ENCODE data around the gene RNF169. TPM values are rescaled to one million over a fixed set of nuclear protein-coding genes. Genes with fewer than 3 reads are reported as not detected.

The RNF169 gene
- total and polyA plus RNA-seq, 2 of the 13 experiments (the other 11 are each of a cell fraction or from before 2014, with no cell fraction given) = 5.3 to 14.2 TPM

GRCh38 chr11:74699615-74700396 lies 48.8 kb upstream of the RNF169 start:
- H2AFZ ChIP-seq (ENCODE audit: low read length) = no peak overlapping the region
- no peak overlapping the region for H3K9ac ChIP-seq (ENCODE audit: insufficient read depth, low read depth, low read length)
- ATAC-seq = no peak
- no peak overlapping the region for H3K4me3 ChIP-seq (replicated peaks in 1 of 3; ENCODE audit: insufficient read depth in 1 of 3, low read depth in 2 of 3, low read length in 3 of 3)
- POLR2A ChIA-PET = no interaction called here
- H3K79me2 ChIP-seq (ENCODE audit: insufficient read depth, low read length) = no peaks in the 10 kb centered on the region
- FAIRE-seq = no peak
- no peak overlapping the region for H3K27ac ChIP-seq (ENCODE audit: extremely low read length, insufficient read depth, low read length)
- no peak for DNase-seq (ENCODE audit: low spot score)
- peaks cover 2 to 22% of the 10 kb centered on the region in 2 experiments; a peak in 3 of 5 replicates for H3K27me3 ChIP-seq (ENCODE audit: control insufficient read depth in 1 of 2, insufficient read depth in 2 of 2, low read length in 2 of 2)
- in situ Hi-C loops (cut with HindIII; ENCODE audit: extremely low pct_ligation_motif_present, low pct_unique_long_range_greater_than_20kb) (loop anchor here (5.0 kb wide), 2 partner anchors 37 to 172 kb away; no protein-coding TSS in a partner anchor), intact Hi-C loops (cut with micrococcal nuclease; ENCODE audit: unreplicated experiment) (no loop called here)
- no peaks in the 10 kb centered on the region; the same call in 1 of the 2 replicates for H4K20me1 ChIP-seq (ENCODE audit: insufficient read depth, low read length)
- no peaks in the 10 kb centered on the region for H3K9me3 ChIP-seq (ENCODE audit: low read length)
- no peaks in the 10 kb centered on the region for H3K36me3 ChIP-seq (replicated peaks in 1 of 2; ENCODE audit: control insufficient read depth in 1 of 2, insufficient read depth in 2 of 2, low read length in 2 of 2)
- TF ChIP-seq GPBP1L1 (CRISPR knock-in tag; IDR thresholded peaks at IDR 0.05) (no peak), NR0B2 (CRISPR knock-in tag; IDR thresholded peaks at IDR 0.05) (no peak), ZNF629 (CRISPR knock-in tag; conservative IDR thresholded peaks at IDR 0.05) (peak; percentile 64)
- CTCF ChIA-PET (ENCODE audit: low intra/inter-chr PET ratio, low total read pairs) = interaction anchor here (3.1 to 3.6 kb wide), 2 partner anchors 27 to 40 kb away, joined by 24 to 47 read pairs; no protein-coding TSS in a partner anchor
- peaks cover 18% of the 10 kb centered on the region for H3K4me1 ChIP-seq (ENCODE audit: insufficient read depth, low read length)
- WGBS (ENCODE audit: low lambda C conversion rate) = 29% methylated on average over 7 of the region's 9 CpGs
- no peak overlapping the region for H3K4me2 ChIP-seq (ENCODE audit: low read depth, low read length)
- no TSS peak for BruUV-seq (replicated peaks)

DNA sequence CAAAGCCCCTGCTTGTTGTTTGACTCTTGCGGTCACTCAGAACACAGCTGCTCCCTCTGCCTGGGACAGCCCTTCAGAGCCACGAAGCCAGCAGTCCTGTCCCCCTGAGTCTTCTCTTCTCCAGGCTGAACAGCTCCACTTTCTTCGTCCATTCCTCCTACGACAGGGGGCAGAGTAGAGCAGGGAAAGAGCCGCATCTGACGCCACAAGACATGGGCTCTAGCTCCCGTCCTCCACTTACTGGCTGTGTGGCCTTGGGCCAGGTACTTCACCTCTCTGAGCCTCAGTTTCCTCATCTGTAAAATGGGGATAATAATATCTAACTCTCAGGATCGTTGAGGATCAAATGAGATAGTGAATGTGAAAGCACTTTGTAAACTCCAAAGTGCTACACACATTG lies 47.3 kb upstream of the RNF169 start:
- H3K4me1 ChIP-seq (ENCODE audit: insufficient read depth, low read length) = peaks cover 17% of the 10 kb centered on the region
- H3K36me3 ChIP-seq (replicated peaks in 1 of 2; ENCODE audit: control insufficient read depth in 1 of 2, insufficient read depth in 2 of 2, low read length in 2 of 2) = no peaks in the 10 kb centered on the region
- BruUV-seq (replicated peaks) = no TSS peak
- no peak overlapping the region for H3K9ac ChIP-seq (ENCODE audit: insufficient read depth, low read depth, low read length)
- CTCF ChIA-PET (ENCODE audit: low intra/inter-chr PET ratio, low total read pairs) = interaction anchor here (1.7 to 3.6 kb wide), 3 partner anchors 25 to 169 kb away, joined by 14 to 47 read pairs (median 24); no protein-coding TSS in a partner anchor
- H3K27me3 ChIP-seq (ENCODE audit: control insufficient read depth in 1 of 2, insufficient read depth in 2 of 2, low read length in 2 of 2) = peaks cover 4 to 31% of the 10 kb centered on the region in 2 experiments; a peak in 3 of 5 replicates
- no peak for FAIRE-seq
- POLR2A ChIA-PET = interaction anchor here (1.0 to 1.4 kb wide), 2 partner anchors 32 to 39 kb away, joined by 4 to 7 read pairs; no protein-coding TSS in a partner anchor
- no peak overlapping the region for H2AFZ ChIP-seq (ENCODE audit: low read length)
- H3K4me3 ChIP-seq (replicated peaks in 1 of 3; ENCODE audit: insufficient read depth in 1 of 3, low read depth in 2 of 3, low read length in 3 of 3) = no peak overlapping the region
- no peaks in the 10 kb centered on the region; the same call in 1 of the 2 replicates for H4K20me1 ChIP-seq (ENCODE audit: insufficient read depth, low read length)
- ATAC-seq = no peak
- intact Hi-C loops (cut with micrococcal nuclease; ENCODE audit: unreplicated experiment) (no loop called here), in situ Hi-C loops (cut with HindIII; ENCODE audit: extremely low pct_ligation_motif_present, low pct_unique_long_range_greater_than_20kb) (loop anchor here (5.0 kb wide), 2 partner anchors 36 to 171 kb away; no protein-coding TSS in a partner anchor)
- H3K79me2 ChIP-seq (ENCODE audit: insufficient read depth, low read length) = no peaks in the 10 kb centered on the region
- DNase-seq (ENCODE audit: low spot score) = peak; percentile 20
- H3K27ac ChIP-seq (ENCODE audit: extremely low read length, insufficient read depth, low read length) = no peak overlapping the region
- no peak overlapping the region for H3K4me2 ChIP-seq (ENCODE audit: low read depth, low read length)
- 20% methylated on average over 8 of the region's 8 CpGs for WGBS (ENCODE audit: low lambda C conversion rate)
- no peaks in the 10 kb centered on the region for H3K9me3 ChIP-seq (ENCODE audit: low read length)
- TF ChIP-seq ZNF629 (CRISPR knock-in tag; conservative IDR thresholded peaks at IDR 0.05) (peak; percentile 90), ZNF530 (CRISPR knock-in tag; IDR thresholded peaks at IDR 0.05; ENCODE audit: low read depth) (no peak), ZNF367 (CRISPR knock-in tag; IDR thresholded peaks at IDR 0.05; ENCODE audit: borderline replicate concordance) (no peak), ZNF768 (CRISPR knock-in tag; IDR thresholded peaks at IDR 0.05) (peak; percentile 95), PHF5A (CRISPR knock-in tag; IDR thresholded peaks at IDR 0.05; ENCODE audit: low read depth, unreplicated experiment) (no peak), KDM1A (CRISPR knock-in tag; IDR thresholded peaks at IDR 0.05) (0 out of 2 replicates have a peak, but pooled peaks have one; percentile 36), STAG1 (CRISPR knock-in tag; IDR thresholded peaks at IDR 0.05) (peak; percentile 50)
- TF ChIP-seq, protein P1, sequence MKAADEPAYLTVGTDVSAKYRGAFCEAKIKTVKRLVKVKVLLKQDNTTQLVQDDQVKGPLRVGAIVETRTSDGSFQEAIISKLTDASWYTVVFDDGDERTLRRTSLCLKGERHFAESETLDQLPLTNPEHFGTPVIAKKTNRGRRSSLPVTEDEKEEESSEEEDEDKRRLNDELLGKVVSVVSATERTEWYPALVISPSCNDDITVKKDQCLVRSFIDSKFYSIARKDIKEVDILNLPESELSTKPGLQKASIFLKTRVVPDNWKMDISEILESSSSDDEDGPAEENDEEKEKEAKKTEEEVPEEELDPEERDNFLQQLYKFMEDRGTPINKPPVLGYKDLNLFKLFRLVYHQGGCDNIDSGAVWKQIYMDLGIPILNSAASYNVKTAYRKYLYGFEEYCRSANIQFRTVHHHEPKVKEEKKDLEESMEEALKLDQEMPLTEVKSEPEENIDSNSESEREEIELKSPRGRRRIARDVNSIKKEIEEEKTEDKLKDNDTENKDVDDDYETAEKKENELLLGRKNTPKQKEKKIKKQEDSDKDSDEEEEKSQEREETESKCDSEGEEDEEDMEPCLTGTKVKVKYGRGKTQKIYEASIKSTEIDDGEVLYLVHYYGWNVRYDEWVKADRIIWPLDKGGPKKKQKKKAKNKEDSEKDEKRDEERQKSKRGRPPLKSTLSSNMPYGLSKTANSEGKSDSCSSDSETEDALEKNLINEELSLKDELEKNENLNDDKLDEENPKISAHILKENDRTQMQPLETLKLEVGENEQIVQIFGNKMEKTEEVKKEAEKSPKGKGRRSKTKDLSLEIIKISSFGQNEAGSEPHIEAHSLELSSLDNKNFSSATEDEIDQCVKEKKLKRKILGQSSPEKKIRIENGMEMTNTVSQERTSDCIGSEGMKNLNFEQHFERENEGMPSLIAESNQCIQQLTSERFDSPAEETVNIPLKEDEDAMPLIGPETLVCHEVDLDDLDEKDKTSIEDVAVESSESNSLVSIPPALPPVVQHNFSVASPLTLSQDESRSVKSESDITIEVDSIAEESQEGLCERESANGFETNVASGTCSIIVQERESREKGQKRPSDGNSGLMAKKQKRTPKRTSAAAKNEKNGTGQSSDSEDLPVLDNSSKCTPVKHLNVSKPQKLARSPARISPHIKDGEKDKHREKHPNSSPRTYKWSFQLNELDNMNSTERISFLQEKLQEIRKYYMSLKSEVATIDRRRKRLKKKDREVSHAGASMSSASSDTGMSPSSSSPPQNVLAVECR (CRISPR knock-in tag; IDR thresholded peaks at IDR 0.05; ENCODE audit: borderline replicate concordance) = no peak

Measured in HepG2 (cell line).